HG03175 (cell line): ENCODE results near the gene PLAC8.
A peak's percentile ranks its signal among the peaks of the same experiment; 100 is the strongest.
"Not testable (repeated sequence)": the region's sequence is repeated elsewhere in the genome, so short reads cannot be mapped to it uniquely, and the experiment has no call there.

Source experiments
- ATAC-seq: cut with Tn5 transposase; IDR thresholded peaks from one replicate; pipeline ENCODE4 v1.9.1; 2021; ENCODE audit warnings: mild to moderate bottlenecking, moderate library complexity; ENCODE audit not compliant: unreplicated experiment

PLAC8 gene

DNA sequence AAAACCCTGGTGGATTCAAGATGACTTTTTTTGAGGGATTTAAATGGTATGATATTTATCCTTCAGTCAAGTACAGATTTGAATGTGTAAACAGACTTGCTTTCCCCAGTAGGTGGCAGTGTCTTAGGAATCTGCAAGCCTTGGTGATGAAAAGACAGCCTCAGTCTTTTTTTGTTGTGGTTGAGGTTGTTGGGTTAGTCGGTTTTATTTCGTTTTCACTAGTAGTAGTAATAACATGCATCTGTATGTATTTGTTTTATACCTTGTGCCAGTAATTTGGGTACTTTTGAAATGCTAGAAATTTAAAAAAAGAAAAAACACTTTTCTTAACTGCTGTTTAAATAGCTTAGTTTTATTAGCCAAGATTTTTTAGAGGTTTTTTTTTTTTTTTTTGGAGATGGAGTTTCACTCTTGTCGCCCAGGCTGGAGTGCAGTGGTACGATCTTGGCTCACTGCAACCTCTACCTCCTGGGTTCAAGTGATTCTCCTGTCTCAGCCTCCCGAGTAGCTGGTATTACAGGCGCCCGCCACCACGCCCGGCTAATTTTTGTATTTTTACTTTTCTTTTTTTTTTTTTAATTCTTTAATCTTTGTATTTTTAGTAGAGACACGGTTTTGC lies 40.3 kb downstream of the PLAC8 start:
- ATAC-seq, result peak; percentile 86

GRCh38 chr4:83071116-83071515 lies 43.4 kb downstream of the PLAC8 start:
- no peak for ATAC-seq

GRCh38 chr4:83067058-83067639 lies 47.4 kb downstream of the PLAC8 start:
- ATAC-seq, result no peak

DNA sequence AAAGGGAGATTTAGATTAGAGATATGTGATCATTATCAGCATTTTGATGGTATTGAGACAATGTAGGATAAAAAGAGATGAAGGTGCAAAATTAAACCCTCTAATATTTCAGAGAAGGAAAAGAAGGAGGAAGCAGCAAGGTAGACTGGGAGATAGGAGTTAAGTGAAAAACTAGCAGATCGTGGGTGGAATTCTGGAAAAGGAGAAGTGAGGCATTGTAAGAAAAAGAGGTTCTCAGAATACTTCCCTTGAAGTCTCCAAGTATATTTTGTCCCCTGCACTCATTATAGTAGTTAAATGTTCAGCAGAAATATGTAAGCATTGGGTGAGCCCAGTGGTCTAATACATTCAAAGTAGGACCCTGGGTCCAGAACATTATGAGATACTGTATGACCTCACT lies 49.3 kb downstream of the PLAC8 start:
- no peak for ATAC-seq

DNA sequence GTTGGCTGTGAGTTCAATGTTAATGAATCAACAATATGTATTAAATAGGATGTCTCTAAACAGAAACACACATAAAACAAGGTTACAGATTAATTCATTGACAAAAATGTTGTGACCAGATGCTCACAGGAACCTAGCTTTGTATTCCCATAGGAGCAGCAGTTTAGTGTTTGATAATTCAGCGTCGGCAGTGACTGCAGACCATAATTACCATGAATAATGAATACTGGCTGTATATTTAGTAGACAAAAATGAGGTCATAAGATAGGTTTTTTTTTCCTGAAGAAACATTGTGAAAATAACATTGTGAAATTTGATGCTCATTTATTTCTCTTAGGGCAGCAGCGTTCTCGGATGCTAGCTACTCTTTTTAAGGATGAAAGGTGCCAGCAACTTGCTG lies 51.8 kb downstream of the PLAC8 start:
- no peak for ATAC-seq

GRCh38 chr4:83054928-83055327 lies 59.6 kb downstream of the PLAC8 start:
- no peak for ATAC-seq

- not testable (repeated sequence) for ATAC-seq
These were observed 65.7 kb downstream of the PLAC8 start for GRCh38 chr4:83048781-83049180.

DNA sequence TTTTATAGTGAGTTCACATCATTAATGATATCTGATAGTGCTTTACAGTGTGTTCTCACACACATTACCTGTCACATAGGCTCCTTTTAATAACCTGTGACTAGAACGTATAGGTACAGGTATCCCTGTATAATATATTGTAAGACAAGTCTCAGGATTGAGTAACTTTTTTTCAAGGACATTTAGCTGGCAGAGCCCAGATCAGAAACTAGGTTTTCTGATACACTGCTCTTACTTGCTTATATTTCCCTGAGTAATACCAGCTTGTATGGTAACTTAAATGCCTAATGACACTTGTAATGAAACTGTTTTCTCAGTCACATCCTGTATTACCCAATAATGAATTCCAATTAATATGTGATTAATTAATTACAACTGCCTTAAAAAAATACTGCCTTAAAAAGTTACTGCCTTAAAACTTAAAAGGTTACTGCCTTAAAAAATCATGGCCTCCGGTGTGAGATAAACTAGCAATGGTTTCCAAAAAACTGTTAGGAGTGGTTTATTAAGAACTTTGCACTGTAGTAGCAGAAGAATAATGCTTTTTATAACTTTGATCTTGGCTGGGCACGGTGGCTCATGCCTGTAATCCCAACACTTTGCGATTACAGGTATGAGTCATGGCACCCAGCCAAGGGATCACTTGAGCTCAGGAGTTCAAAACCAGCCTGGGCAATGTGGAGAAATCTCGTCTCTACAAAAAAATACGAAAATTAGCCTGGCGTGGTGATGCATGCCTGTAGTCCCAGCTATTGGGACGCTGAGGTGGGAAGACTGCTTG lies 67.6 kb downstream of the PLAC8 start:
- ATAC-seq, result no peak

DNA sequence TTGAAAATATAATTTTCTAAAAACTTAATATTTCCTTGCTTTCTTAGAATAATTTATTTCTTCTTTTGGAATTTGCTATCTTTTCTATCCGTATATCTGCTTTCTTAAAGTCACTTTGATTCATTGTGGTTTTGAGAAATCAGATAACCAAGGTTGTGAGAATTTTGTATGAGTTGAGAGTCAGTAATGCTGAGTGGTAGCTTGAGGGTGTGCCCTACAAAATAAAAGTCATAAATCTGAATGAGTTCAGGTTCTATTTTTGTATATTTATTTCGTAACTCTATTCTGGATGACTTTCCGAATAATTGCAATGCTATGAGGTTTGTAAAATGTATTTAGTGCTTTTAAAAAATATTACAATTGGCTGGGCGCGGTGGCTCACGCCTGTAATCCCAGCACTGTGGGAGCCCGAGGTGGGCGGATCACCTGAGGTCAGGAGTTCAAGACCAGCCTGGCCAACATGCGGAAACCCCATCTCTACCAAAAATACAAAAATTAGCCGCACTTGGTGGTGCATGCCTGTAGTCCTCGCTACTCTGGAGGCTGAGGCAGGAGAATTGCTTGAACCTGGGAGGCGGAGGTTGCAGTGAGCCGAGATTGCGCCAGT lies 70.6 kb downstream of the PLAC8 start:
- ATAC-seq, result no peak

GRCh38 chr4:83043157-83043556 lies 71.4 kb downstream of the PLAC8 start:
- ATAC-seq, result not testable (repeated sequence)

- no peak for ATAC-seq
These were observed 74.3 kb downstream of the PLAC8 start for GRCh38 chr4:83040269-83040668.
